ENCODE data around the gene PHLDA1. TPM values are rescaled to one million over a fixed set of nuclear protein-coding genes. Genes with fewer than 3 reads are reported as not detected.

PHLDA1 gene
- total and polyA plus RNA-seq, 9 of the 15 experiments (the other 6 are each of a cell fraction or from before 2014, with no cell fraction given), result 0.15 to 2.9 (median 0.54) TPM

- Histone ChIP-seq H3K4me3 (no peak overlapping the region), H3K9ac (ENCODE audit: insufficient read depth in 1 of 2, low read depth in 2 of 2, low read length in 2 of 2) (no peak overlapping the region), H3K27me3 (ENCODE audit: control insufficient read depth in 2 of 2, insufficient read depth in 2 of 2, low read length in 2 of 2) (no peaks in the 10 kb centered on the region), H3K4me1 (replicated peaks in 1 of 2; ENCODE audit: control insufficient read depth in 2 of 2, insufficient read depth in 2 of 2, low read length in 2 of 2) (no peaks in the 10 kb centered on the region; a peak in 1 of 5 replicates), H3K4me2 (ENCODE audit: insufficient read depth, low read length) (no peak overlapping the region), H4K20me1 (replicated peaks; ENCODE audit: control insufficient read depth, insufficient read depth, low read length) (no peaks in the 10 kb centered on the region), H3K27ac (ENCODE audit: extremely low read depth, low read depth, low read length) (no peak overlapping the region), H3K9me1 (ENCODE audit: control insufficient read depth, insufficient read depth, low read length) (no peaks in the 10 kb centered on the region), H3K9me3 (replicated peaks; ENCODE audit: control insufficient read depth, insufficient read depth, low read depth, low read length) (peaks cover 10% of the 10 kb centered on the region), H3K36me3 (ENCODE audit: control insufficient read depth, insufficient read depth, low read length) (peaks cover 99% of the 10 kb centered on the region), H3K79me2 (ENCODE audit: control insufficient read depth, insufficient read depth, low read length) (peaks cover 99% of the 10 kb centered on the region), H2AFZ (ENCODE audit: low read depth, low read length) (no peak overlapping the region)
- intact Hi-C loops (cut with micrococcal nuclease) (loop anchor here (10.0 kb wide), 1 partner anchor 389 kb away; no protein-coding TSS in a partner anchor), in situ Hi-C loops (cut with MboI) (no loop called here)
- DNase-seq (ENCODE audit: extremely low read depth in 1 of 4, low spot score in 3 of 4), result no peak
- ATAC-seq, result no peak
- ChIA-PET CTCF (ENCODE audit: low intra/inter-chr PET ratio) (no interaction called here), POLR2A (no interaction called here)
- FAIRE-seq, result no peak
- TF ChIP-seq ETS2 (tag; IDR thresholded peaks at IDR 0.05; ENCODE audit: borderline replicate concordance, poor library complexity, severe bottlenecking), result no peak
- no TSS peak for BruUV-seq (replicated peaks)
- WGBS (ENCODE audit: insufficient coverage, low coverage, missing lambda C conversion rate), result 95% methylated on average over 3 of the region's 3 CpGs
These were observed 34.3 kb upstream of the PHLDA1 start for GRCh38 chr12:76065917-76066316.

- no peak overlapping the region for H2AFZ ChIP-seq (ENCODE audit: low read depth, low read length)
- BruUV-seq (replicated peaks), result no TSS peak
- POLR2A ChIA-PET, result no interaction called here
These were observed 33.3 kb upstream of the PHLDA1 start for GRCh38 chr12:76064904-76065303.

More at GRCh38 chr12:76064904-76065303, 33.3 kb upstream of the PHLDA1 start:
- H3K27ac ChIP-seq (ENCODE audit: extremely low read depth, low read depth, low read length), result no peak overlapping the region
- intact Hi-C loops (cut with micrococcal nuclease) (loop anchor here (10.0 kb wide), 1 partner anchor 390 kb away; no protein-coding TSS in a partner anchor), in situ Hi-C loops (cut with MboI) (loop anchor here (5.0 kb wide), 1 partner anchor 67 kb away; no protein-coding TSS in a partner anchor)
- WGBS (ENCODE audit: insufficient coverage, low coverage, missing lambda C conversion rate), result 78% methylated on average over 1 of the region's 1 CpG
- no peak overlapping the region for H3K4me2 ChIP-seq (ENCODE audit: insufficient read depth, low read length)
- peaks cover 99% of the 10 kb centered on the region for H3K36me3 ChIP-seq (ENCODE audit: control insufficient read depth, insufficient read depth, low read length)
- no peaks in the 10 kb centered on the region for H3K27me3 ChIP-seq (ENCODE audit: control insufficient read depth in 2 of 2, insufficient read depth in 2 of 2, low read length in 2 of 2)
- DNase-seq (ENCODE audit: extremely low read depth in 1 of 4, low spot score in 3 of 4) (no peak), FAIRE-seq (no peak), ATAC-seq (no peak)
- H3K9me1 ChIP-seq (ENCODE audit: control insufficient read depth, insufficient read depth, low read length), result no peaks in the 10 kb centered on the region
- TF ChIP-seq PKNOX1 (IDR thresholded peaks at IDR 0.05), result no peak
- peak; percentile 94 for TF ChIP-seq ZNF324 (CRISPR knock-in tag; IDR thresholded peaks at IDR 0.05)
- H3K4me1 ChIP-seq (replicated peaks in 1 of 2; ENCODE audit: control insufficient read depth in 2 of 2, insufficient read depth in 2 of 2, low read length in 2 of 2), result no peaks in the 10 kb centered on the region; a peak in 1 of 5 replicates
- H3K79me2 ChIP-seq (ENCODE audit: control insufficient read depth, insufficient read depth, low read length), result peaks cover 97% of the 10 kb centered on the region
- no peak overlapping the region for H3K4me3 ChIP-seq
- H4K20me1 ChIP-seq (replicated peaks; ENCODE audit: control insufficient read depth, insufficient read depth, low read length), result no peaks in the 10 kb centered on the region
- CTCF ChIA-PET (ENCODE audit: low intra/inter-chr PET ratio), result no interaction called here
- H3K9me3 ChIP-seq (replicated peaks; ENCODE audit: control insufficient read depth, insufficient read depth, low read depth, low read length), result peaks cover 10% of the 10 kb centered on the region
- H3K9ac ChIP-seq (ENCODE audit: insufficient read depth in 1 of 2, low read depth in 2 of 2, low read length in 2 of 2), result no peak overlapping the region

Data from K562 (cell line).